Progenitor cell of endocrine pancreas (in vitro differentiated cells): Measurements from ENCODE around the gene STIM1. TPM values are rescaled to one million over a fixed set of nuclear protein-coding genes. Genes with fewer than 3 reads are reported as not detected.

Experiments used
- DNase-seq: peaks from one replicate; pipeline ENCODE4 v3.0.0; 2021; ENCODE audit warnings: low spot score; ENCODE audit not compliant: unreplicated experiment
- H3K27ac Mint-ChIP-seq: 2 replicates; pipeline ENCODE4 v1.8.0; 2021; ENCODE audit warnings: mild to moderate bottlenecking, moderate library complexity, mixed read lengths
- H3K27me3 Mint-ChIP-seq: 2 replicates; pipeline ENCODE4 v1.8.0; 2021; ENCODE audit warnings: mixed read lengths
- H3K36me3 Mint-ChIP-seq: 2 replicates; pipeline ENCODE4 v1.8.0; 2022; ENCODE audit warnings: mixed read lengths; ENCODE audit not compliant: insufficient read depth
- H3K4me1 Mint-ChIP-seq: 2 replicates; pipeline ENCODE4 v1.8.0; 2021; ENCODE audit warnings: low read depth, mixed read lengths
- H3K4me3 Mint-ChIP-seq: 2 replicates; pipeline ENCODE4 v1.8.0; 2021; ENCODE audit warnings: low read depth, mild to moderate bottlenecking, moderate library complexity, mixed read lengths
- H3K9me3 Mint-ChIP-seq: 2 replicates; pipeline ENCODE4 v1.8.0; 2021; ENCODE audit warnings: low read depth, mixed read lengths
- total RNA-seq: library from RNA; stranded (reverse); gene quantifications from 2 replicates; pipeline ENCODE4 v1.2.1, GENCODE V29; 2021
- TF ChIP-seq, protein P1 (sequence below): fragments of 200-600 bp; sonication (generic); IDR thresholded peaks from one replicate; pipeline ENCODE4 v1.5.0; 2021; ENCODE audit warnings: antibody characterized with exemption, mild to moderate bottlenecking; ENCODE audit not compliant: unreplicated experiment

The STIM1 gene
- total RNA-seq, 1 donor from 2014 or later = 27.2 TPM

DNA sequence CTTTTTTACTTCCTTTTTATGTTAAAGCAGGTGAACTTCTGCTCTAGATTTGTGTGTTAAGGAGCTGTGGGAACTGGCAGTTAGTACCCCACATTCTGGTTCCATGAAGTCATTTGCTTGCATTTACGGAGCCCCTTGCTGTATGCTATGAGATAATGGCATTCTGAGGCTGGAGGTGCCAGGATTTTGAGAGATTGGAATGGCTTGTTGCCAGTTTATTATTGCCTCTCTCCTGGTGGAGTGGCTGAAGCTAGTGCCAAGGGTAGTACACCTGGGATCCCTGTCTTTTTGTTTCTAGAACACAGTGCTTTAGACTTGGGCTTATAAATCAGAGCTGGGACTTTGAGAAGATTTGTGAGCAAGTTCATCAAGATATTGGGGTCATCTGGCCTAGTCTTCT lies 73.8 kb downstream of the STIM1 start:
- no peak overlapping the region for H3K4me3 Mint-ChIP-seq
- TF ChIP-seq, protein P1, sequence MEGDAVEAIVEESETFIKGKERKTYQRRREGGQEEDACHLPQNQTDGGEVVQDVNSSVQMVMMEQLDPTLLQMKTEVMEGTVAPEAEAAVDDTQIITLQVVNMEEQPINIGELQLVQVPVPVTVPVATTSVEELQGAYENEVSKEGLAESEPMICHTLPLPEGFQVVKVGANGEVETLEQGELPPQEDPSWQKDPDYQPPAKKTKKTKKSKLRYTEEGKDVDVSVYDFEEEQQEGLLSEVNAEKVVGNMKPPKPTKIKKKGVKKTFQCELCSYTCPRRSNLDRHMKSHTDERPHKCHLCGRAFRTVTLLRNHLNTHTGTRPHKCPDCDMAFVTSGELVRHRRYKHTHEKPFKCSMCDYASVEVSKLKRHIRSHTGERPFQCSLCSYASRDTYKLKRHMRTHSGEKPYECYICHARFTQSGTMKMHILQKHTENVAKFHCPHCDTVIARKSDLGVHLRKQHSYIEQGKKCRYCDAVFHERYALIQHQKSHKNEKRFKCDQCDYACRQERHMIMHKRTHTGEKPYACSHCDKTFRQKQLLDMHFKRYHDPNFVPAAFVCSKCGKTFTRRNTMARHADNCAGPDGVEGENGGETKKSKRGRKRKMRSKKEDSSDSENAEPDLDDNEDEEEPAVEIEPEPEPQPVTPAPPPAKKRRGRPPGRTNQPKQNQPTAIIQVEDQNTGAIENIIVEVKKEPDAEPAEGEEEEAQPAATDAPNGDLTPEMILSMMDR = no peak
- H3K4me1 Mint-ChIP-seq = no peaks in the 10 kb centered on the region
- DNase-seq = no peak
- H3K27me3 Mint-ChIP-seq = no peaks in the 10 kb centered on the region
- H3K27ac Mint-ChIP-seq = no peak overlapping the region
- H3K36me3 Mint-ChIP-seq = no peaks in the 10 kb centered on the region
- no peaks in the 10 kb centered on the region for H3K9me3 Mint-ChIP-seq

GRCh38 chr11:3929649-3930048 lies 74.2 kb downstream of the STIM1 start:
- TF ChIP-seq, protein P1 = no peak
- no peaks in the 10 kb centered on the region for H3K4me1 Mint-ChIP-seq
- H3K4me3 Mint-ChIP-seq = no peak overlapping the region
- no peaks in the 10 kb centered on the region for H3K27me3 Mint-ChIP-seq
- DNase-seq = no peak
- no peaks in the 10 kb centered on the region for H3K36me3 Mint-ChIP-seq
- H3K9me3 Mint-ChIP-seq = no peaks in the 10 kb centered on the region
- no peak overlapping the region for H3K27ac Mint-ChIP-seq

DNA sequence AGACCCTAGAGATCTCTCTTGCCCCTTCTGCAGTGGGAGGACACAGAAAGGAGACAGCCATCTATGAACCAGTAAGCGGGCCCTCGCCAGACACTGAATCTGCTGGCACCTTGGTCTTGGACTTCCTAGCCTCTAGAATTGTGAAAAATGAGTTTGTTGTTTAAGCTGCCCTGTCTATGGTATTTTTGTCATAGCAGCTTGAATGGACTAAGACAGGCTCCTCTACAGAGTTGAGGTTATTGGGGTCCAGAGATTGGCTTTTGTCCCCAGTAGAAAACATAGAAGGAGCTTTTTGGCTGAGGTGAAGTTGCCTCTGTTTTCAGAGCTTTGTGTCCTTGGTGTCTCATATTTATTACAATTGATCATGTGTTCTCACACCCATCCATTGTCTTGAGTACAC lies 77.2 kb downstream of the STIM1 start:
- Mint-ChIP-seq H3K27me3 (no peaks in the 10 kb centered on the region), H3K9me3 (no peaks in the 10 kb centered on the region), H3K4me1 (no peaks in the 10 kb centered on the region), H3K36me3 (no peaks in the 10 kb centered on the region), H3K4me3 (no peak overlapping the region), H3K27ac (no peak overlapping the region)
- DNase-seq = no peak
- TF ChIP-seq, protein P1 = no peak

- Mint-ChIP-seq H3K4me3 (no peak overlapping the region), H3K9me3 (no peaks in the 10 kb centered on the region), H3K27ac (no peak overlapping the region), H3K36me3 (no peaks in the 10 kb centered on the region), H3K4me1 (no peaks in the 10 kb centered on the region), H3K27me3 (no peaks in the 10 kb centered on the region)
- TF ChIP-seq, protein P1 = no peak
- DNase-seq = no peak
These were observed 77.7 kb downstream of the STIM1 start for GRCh38 chr11:3933165-3933628.

DNA sequence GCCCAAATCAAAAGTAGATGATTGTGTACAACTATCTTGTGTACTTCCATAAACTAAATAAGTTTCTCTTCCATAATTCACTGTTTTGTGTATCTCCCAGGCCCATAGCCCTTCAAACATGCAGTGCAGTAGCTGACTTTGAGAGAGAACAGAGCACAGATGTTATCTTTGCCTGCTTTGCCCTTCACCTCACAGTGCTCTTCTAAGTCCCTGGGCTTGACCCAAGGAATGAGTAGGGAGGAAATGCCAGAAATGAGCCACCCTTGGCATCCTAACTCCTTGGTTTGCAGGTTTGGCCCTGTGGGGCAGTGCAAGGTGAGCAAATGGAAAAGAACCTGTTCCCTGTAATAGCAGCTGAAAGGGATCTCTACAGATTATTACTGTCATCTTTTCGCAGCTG lies 79.2 kb downstream of the STIM1 start:
- no peaks in the 10 kb centered on the region for H3K9me3 Mint-ChIP-seq
- no peak for DNase-seq
- H3K4me1 Mint-ChIP-seq = no peaks in the 10 kb centered on the region
- no peak overlapping the region for H3K27ac Mint-ChIP-seq
- H3K27me3 Mint-ChIP-seq = no peaks in the 10 kb centered on the region
- H3K4me3 Mint-ChIP-seq = no peak overlapping the region
- H3K36me3 Mint-ChIP-seq = no peaks in the 10 kb centered on the region
- TF ChIP-seq, protein P1 = no peak
